Mucosa of gallbladder (tissue), 1 donor: Measurements from ENCODE around the gene SULT1A4. TPM values are rescaled to one million over a fixed set of nuclear protein-coding genes. Genes with fewer than 3 reads are reported as not detected.
"Not testable (repeated sequence)": the region's sequence is repeated elsewhere in the genome, so short reads cannot be mapped to it uniquely, and the experiment has no call there.

ENCODE experiments used
- DNase-seq: peaks from one replicate; pipeline ENCODE4 v3.0.0-alpha.2; 2020; ENCODE audit warnings: low spot score
- total RNA-seq: library from RNA; stranded (reverse); gene quantifications from one replicate; pipeline ENCODE4 v1.2.1, GENCODE V29; 2021
- donor health status: DM: no; HTN: no; CAD: no.

SULT1A4 gene
- 4.7 TPM for total RNA-seq

DNA sequence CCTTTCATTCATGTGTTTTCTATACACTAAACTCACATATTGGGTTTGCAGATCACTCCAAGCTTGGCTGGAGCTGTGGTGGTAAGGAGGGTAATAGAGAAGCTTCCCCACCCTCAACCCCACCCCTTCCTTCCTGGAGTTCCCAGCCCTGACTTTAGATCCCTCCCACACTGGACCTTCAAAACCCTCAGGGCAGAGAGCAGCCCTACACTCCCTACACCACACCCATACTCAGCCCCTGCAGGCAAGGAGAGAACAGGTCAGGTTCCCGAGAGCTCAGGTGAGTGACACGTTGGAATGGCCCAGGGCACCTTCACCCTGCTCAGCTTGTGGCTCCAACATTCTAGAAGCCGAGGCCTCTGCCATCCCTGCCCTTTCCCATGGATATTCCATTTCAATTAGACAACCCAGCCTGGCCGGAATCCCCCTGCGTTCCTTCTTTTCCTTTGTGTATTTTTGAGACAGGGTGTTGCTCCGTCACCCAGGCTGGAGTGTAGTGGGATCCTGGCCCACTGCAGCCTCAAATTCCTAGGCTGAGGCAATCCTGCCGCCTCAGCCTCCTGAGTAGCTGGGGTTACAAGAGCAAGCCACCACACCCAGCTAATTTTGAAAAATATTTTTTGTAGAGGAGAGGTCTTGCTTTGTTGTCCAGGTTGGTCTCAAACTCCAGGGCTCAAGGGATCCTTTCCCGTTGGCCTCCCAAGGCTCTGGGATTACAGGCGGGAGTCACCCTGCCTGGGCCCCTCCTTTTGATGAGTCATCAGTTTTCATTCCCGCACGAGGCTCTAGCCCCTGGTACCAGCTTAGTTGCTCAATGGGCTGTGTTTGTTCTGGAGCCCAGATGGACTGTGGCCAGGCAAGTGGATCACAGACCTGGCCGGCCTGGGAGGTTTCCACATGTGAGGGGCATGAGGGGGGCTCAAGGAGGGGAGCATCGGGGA lies at the start of gene SULT1A4:
SULT1A4 (plus strand) TSS at position 208 of the 941 bp plus-strand sequence. CDS start 1,473 bp downstream, outside the sequence.
- DNase-seq: not testable (repeated sequence)

DNA sequence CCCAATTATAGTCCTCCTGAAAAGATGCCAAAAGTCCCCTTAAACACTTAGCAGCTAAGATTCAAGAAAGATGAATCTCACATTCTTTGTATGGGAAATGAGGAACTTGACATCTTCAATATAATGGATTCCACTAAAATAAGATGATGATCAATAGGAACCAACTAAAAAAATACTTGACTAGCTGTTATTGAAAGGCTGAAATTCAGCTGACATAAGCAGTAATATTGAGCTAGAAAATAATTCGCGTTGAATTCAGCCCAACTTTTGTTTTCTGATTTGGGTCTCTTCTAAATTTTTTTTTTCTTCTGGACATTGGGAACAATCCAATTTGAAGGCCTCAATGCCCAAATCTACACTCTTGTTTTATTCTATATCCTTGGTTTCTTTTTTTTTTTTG lies 36.1 kb upstream of the SULT1A4 start:
- DNase-seq: not testable (repeated sequence)

DNA sequence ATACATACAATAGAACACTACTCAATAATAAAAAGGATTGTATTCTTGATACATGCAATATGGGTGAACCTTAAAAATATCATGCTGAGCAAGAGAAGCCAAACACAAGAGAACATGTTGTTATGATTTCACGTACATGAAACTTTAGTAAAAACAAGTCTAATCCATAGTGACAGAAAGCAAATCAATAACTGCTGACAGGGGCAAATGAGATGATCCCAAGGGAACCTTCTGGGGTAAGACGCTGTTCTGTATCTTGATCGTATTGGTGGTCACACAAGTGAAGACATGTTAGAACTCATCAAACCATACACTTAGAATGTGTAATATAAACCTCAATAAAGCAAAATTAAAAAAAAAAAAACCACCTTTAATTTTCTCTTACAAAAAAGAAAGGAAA lies 34.3 kb upstream of the SULT1A4 start:
- not testable (repeated sequence) for DNase-seq

DNA sequence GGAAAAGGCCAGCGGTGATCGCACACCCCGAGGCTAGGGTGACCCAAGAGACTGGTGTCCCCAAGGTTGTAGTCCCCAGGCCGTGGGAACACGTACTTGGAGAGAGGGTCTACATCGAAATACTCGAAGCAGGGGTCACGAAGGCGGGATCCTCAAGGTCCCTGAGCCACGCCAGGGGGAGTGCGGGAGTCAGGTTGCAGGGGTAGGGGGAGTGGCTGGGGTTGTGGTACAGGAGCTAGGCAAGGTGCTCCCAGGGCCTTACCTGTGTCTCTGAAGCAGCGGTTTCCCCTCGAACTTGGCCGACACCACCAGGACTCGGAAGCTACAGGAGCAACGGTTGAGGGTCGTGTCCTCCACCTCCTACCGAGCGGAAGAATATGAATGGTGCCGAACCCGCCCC lies 6.0 kb upstream of the SULT1A4 start:
- not testable (repeated sequence) for DNase-seq

DNA sequence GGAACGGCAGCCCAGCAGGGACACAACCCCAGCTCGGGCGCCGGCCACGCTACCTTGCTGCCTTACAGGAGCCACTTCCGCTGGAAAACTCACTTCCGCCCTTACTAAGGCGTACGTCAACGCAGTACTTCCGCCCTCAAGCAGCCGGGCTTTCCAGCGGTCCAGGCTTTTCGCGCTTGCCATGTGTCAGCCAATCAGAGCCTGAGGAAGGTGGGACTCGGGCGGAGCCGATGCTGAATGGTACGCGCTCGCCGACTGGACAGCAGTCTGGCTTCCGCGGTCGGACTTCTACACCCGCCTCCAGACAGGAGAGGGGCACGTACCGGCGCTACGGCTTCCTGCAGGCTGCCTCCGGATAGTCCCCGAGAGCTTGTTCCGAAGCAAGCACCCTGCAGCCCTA lies 5.4 kb upstream of the SULT1A4 start, which contains the start of the genes BOLA2 and SLX1B:
BOLA2 (minus strand) TSS at position 83 of the 400 bp plus-strand sequence. CDS start 98 bp downstream, outside the sequence.
SLX1B (plus strand) TSS at position 265 of the 400 bp plus-strand sequence.
- not testable (repeated sequence) for DNase-seq

DNA sequence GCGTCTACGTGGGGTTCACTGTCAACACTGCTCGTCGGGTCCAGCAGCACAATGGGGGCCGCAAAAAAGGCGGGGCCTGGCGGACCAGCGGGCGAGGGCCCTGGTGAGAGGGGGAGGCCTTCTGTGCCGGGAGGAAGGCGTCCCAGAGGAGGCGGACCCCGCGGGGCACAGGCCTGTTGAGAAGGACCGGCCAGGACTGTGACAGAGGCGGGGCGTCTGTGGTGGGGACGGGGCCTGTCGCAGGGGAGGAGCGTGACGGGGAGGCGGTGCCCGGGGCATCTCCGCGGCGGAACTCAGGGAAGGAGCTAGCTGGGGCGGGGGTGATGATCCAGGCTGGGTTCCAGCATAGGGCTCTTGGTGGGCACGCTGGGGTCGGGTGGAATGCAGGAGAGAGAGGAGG lies 4.9 kb upstream of the SULT1A4 start:
- not testable (repeated sequence) for DNase-seq

DNA sequence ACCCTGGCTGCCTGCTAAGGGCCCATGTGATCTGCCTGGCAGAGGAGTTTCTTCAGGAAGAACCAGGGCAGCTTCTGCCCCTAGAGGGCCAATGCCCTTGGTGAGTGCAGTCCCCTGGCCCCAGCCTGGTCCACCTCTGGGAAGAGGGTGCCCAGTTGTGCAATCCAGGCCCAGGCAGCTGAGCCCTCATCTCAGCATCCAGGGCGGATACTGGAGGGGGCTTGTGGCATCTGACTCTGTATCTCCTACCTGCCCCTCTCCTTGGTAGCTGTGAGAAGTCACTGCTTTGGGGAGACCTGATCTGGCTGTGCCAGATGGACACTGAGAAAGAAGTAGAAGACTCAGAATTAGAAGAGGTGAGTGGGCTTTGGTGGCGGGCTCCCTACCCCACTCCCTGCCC lies 2.1 kb upstream of the SULT1A4 start:
- not testable (repeated sequence) for DNase-seq

DNA sequence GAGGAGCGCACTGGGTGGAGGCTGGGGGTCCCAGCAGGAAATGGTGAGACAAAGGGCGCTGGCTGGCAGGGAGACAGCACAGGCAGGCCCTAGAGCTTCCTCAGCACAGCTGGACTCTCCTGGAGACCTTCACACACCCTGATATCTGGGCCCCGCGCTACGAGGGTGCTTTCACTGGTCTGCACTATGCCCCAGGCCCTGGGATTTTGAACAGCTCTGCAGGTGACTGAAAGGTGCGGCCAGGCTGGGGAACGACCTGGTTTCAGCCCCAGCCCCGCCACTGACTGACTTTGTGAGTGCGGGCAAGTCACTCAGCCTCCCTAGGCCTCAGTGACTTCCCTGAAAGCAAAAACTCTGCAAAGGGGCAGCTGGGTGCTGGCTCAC lies 926 bp downstream of the SULT1A4 start:
- not testable (repeated sequence) for DNase-seq

DNA sequence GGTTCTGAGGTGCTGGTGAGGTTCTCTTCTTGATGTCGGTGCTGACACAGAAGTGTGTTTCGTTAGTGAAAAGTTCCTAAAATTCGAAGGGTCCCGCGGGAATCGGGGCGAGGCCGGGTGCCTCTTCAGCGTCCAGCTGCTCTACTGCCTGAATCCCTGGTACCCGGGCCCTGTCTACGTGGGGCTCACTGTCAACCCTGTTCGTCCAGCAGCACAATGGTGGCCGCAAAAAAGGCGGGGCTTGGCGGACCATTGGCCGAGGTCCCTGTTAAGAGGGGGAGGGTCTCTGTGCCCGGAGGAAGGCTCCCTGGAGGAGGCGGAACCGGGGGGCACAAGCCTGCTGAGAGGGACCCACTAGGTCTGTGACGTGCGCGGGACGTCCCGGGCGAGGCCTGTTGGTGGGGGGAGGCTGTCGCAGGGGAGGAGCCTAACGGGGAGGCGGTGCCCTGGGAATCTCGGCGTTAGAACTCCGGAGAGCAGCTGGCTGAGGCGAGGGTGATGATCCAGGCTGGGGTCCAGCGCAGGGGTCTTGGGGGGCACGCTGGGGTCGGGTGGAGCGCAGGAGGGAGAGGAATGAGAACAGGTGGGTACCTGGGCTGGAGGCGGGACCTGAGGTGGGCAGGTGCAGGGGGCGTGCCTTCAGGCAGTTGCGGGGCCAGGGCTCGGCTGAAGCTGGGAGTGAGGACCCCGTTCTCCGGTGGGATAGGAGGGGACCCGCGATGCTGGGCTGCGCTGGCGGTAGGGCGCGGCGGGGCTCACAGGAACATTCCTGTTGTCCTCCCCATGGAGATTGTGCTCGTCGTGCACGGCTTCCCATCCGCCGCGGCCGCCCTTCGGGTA lies 6.5 kb downstream of the SULT1A4 start:
- DNase-seq: not testable (repeated sequence)

DNA sequence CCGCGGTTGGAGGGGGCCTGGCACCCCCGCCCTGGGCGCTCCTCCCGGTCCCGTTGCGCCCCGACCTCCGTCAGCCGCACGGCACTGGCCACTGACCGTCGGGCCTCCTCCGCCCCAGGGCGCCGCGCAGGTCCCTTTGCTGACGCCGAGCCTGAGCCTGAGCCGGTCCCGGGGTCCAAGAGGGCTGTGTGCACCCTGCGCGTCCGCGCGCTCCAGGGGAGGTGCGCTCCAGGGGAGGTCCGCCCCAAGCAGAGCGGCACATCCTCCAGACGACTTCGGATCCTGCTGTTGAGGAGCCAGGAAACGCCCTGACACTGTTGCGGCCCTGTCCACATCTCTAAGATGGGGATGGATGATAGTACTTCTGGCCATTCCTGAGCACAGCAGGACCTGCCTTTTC lies 7.2 kb downstream of the SULT1A4 start:
- not testable (repeated sequence) for DNase-seq

- not testable (repeated sequence) for DNase-seq
Measured at GRCh38 chr16:29467654-29468366, 8.1 kb downstream of the SULT1A4 start.

GRCh38 chr16:29469660-29470059 lies 9.9 kb downstream of the SULT1A4 start:
- peak; percentile 76 for DNase-seq

DNA sequence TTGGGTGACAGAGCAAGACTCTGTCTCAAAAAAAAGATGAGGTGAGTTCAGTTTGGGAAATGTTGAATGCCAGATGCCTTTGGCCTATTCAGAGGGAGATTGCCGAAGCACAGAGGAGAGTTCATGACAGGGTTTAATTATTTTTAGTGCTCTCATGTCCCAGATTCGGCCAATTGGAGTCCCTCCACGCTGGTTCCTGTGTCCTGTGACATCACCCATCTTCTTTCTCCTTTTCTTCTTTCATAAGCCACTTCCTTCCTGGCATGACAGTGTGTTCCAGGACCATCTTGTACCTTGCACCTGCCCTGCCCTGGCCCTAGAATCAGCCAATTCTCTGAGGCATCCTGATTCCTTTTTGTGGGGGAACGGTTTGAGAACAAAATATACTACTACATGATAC lies 12.4 kb downstream of the SULT1A4 start:
- DNase-seq: not testable (repeated sequence)

GRCh38 chr16:29482276-29482675 lies 22.6 kb downstream of the SULT1A4 start:
- not testable (repeated sequence) for DNase-seq

GRCh38 chr16:29506308-29506707 lies 46.6 kb downstream of the SULT1A4 start, which contains the start of gene NPIPB12:
TSS of gene NPIPB12 (minus strand) at chr16:29506408.
- not testable (repeated sequence) for DNase-seq

Other genes starting within 250 kb of the SULT1A4 start
- 0.49 TPM for gene NPIPB11, start 53.2 kb upstream of the SULT1A4 start, total RNA-seq
- gene BOLA2, start 5.6 kb upstream of the SULT1A4 start, total RNA-seq: 4.3 TPM
- 33.8 TPM for gene SLX1B, start 5.4 kb upstream of the SULT1A4 start, total RNA-seq
- gene NPIPB12, start 46.5 kb downstream of the SULT1A4 start, total RNA-seq: 47.4 TPM
- 9.0 TPM for gene SPN, start 203.3 kb downstream of the SULT1A4 start, total RNA-seq
- 17.2 TPM for gene QPRT, start 219.3 kb downstream of the SULT1A4 start, total RNA-seq